CD14-positive monocyte (primary cell): ENCODE data around the gene GAGE13. TPM values are rescaled to one million over a fixed set of nuclear protein-coding genes. Genes with fewer than 3 reads are reported as not detected.

Experiments used
- DNase-seq, 3 donors: peaks; one replicate each; pipeline ENCODE4 v3.0.0-alpha.2; 2011 to 2022
- H2AFZ ChIP-seq: 2 replicates; pipeline ENCODE4 v1.6.0; 2012; ENCODE audit warnings: mild to moderate bottlenecking, low read depth, low read length, inconsistent platforms; ENCODE audit not compliant: insufficient read depth, poor library complexity, severe bottlenecking
- H3K27ac ChIP-seq, 2 donors: 1 replicate in 1 of 2; 2 replicates in 1 of 2; pipeline ENCODE4 v1.5.1; 2012 to 2013; ENCODE audit warnings: low read length in 2 of 2, control low read depth in 1 of 2, inconsistent platforms in 1 of 2, low read depth in 1 of 2, mild to moderate bottlenecking in 1 of 2
- H3K27me3 ChIP-seq, 2 donors: one replicate each; pipeline versions ENCODE4 v1.6.0 to v1.6.1; 2011 to 2013; ENCODE audit warnings: low read length in 2 of 2; ENCODE audit not compliant: control insufficient read depth in 2 of 2, insufficient read depth in 2 of 2
- H3K36me3 ChIP-seq, 2 donors: replicated peaks in 1 of 2; 1 replicate in 1 of 2; 2 replicates in 1 of 2; pipeline versions ENCODE4 v1.5.1 to v1.6.1; 2012 to 2013; ENCODE audit warnings: low read length in 2 of 2, control low read depth in 1 of 2, inconsistent platforms in 1 of 2, mild to moderate bottlenecking in 1 of 2; ENCODE audit not compliant: insufficient read depth in 2 of 2, control insufficient read depth in 1 of 2
- H3K4me1 ChIP-seq, 2 donors: 1 replicate in 1 of 2; 2 replicates in 1 of 2; pipeline versions ENCODE4 v1.5.1 to v1.6.1; 2012 to 2013; ENCODE audit warnings: low read length in 2 of 2, control low read depth in 1 of 2, inconsistent platforms in 1 of 2, mild to moderate bottlenecking in 1 of 2, moderate library complexity in 1 of 2; ENCODE audit not compliant: insufficient read depth in 2 of 2, control insufficient read depth in 1 of 2
- H3K4me2 ChIP-seq: replicated peaks from 2 replicates; pipeline ENCODE3; 2012; ENCODE audit warnings: low read length, moderate library complexity, mild to moderate bottlenecking; ENCODE audit not compliant: poor library complexity, severe bottlenecking; ENCODE audit errors: extremely low read depth
- H3K4me3 ChIP-seq, 3 experiments: fragments of 200-600 bp in 1 of 3; sonication (generic) in 1 of 3; replicated peaks in 1 of 3; 1 replicate in 2 of 3; 2 replicates in 1 of 3; pipeline ENCODE4 v1.5.1; 2011 to 2013; ENCODE audit warnings: low read length in 3 of 3, mild to moderate bottlenecking in 3 of 3, control low read depth in 2 of 3, low read depth in 2 of 3, inconsistent platforms in 1 of 3, moderate library complexity in 1 of 3
- H3K79me2 ChIP-seq: 2 replicates; pipeline ENCODE4 v1.6.0; 2012; ENCODE audit warnings: mild to moderate bottlenecking, control low read depth, inconsistent platforms, low read length, moderate library complexity; ENCODE audit not compliant: insufficient read depth
- H3K9ac ChIP-seq: 2 replicates; pipeline ENCODE4 v1.6.0; 2017; ENCODE audit warnings: low read length, mild to moderate bottlenecking; ENCODE audit not compliant: insufficient read depth, poor library complexity, severe bottlenecking
- H3K9me3 ChIP-seq, 2 donors: replicated peaks in 1 of 2; 1 replicate in 1 of 2; 2 replicates in 1 of 2; pipeline versions ENCODE4 v1.5.1 to v1.6.1; 2012 to 2013; ENCODE audit warnings: low read length in 2 of 2, control low read depth in 1 of 2; ENCODE audit not compliant: control insufficient read depth in 1 of 2, insufficient read depth in 1 of 2
- H4K20me1 ChIP-seq: 2 replicates; pipeline ENCODE4 v1.6.0; 2012; ENCODE audit warnings: mild to moderate bottlenecking, low read length, control low read depth, moderate library complexity; ENCODE audit not compliant: insufficient read depth
- H3K27ac Mint-ChIP-seq, 7 donors: one replicate each; pipeline ENCODE4 v1.8.0; 2020; ENCODE audit warnings: mild to moderate bottlenecking in 7 of 7, mixed read lengths in 7 of 7, moderate library complexity in 6 of 7, inconsistent platforms in 2 of 7
- H3K27me3 Mint-ChIP-seq, 3 donors: one replicate each; pipeline ENCODE4 v1.8.0; 2021 to 2022; ENCODE audit warnings: low read depth in 3 of 3, mild to moderate bottlenecking in 3 of 3, mixed read lengths in 3 of 3, moderate library complexity in 3 of 3, inconsistent platforms in 1 of 3
- H3K36me3 Mint-ChIP-seq, 2 donors: one replicate each; pipeline ENCODE4 v1.8.0; 2020; ENCODE audit warnings: mixed read lengths in 2 of 2, inconsistent platforms in 1 of 2, mild to moderate bottlenecking in 1 of 2
- H3K4me1 Mint-ChIP-seq: one replicate; pipeline ENCODE4 v1.8.0; 2020; ENCODE audit warnings: mild to moderate bottlenecking, mixed read lengths
- H3K4me3 Mint-ChIP-seq, 2 donors: one replicate each; pipeline ENCODE4 v1.8.0; 2020; ENCODE audit warnings: mild to moderate bottlenecking in 2 of 2, mixed read lengths in 2 of 2, moderate library complexity in 1 of 2
- H3K9me3 Mint-ChIP-seq, 7 donors: one replicate each; pipeline ENCODE4 v1.8.0; 2020 to 2022; ENCODE audit warnings: mixed read lengths in 7 of 7, mild to moderate bottlenecking in 6 of 7, moderate library complexity in 6 of 7, inconsistent platforms in 2 of 7
- CTCF ChIP-seq: fragments of 200-600 bp; IDR thresholded peaks from one replicate; pipeline ENCODE4 v1.8.0; 2022; ENCODE audit warnings: antibody characterized with exemption, mild to moderate bottlenecking
- WGBS: methylation state at CpG from one replicate; pipeline ENCODE4 v1.1.5; 2013; ENCODE audit warnings: missing lambda C conversion rate; ENCODE audit not compliant: insufficient coverage; 5-methylcytosine and 5-hydroxymethylcytosine counted together
- intact Hi-C, 2 donors: fragments of 100-400 bp; cut with micrococcal nuclease; formaldehyde crosslinking; loops; one replicate each; pipeline versions ENCODE4 v1.15.0 to v1.15.1; 2023
- polyA plus RNA-seq, 3 donors: library from polyadenylated mRNA; depleted of rRNA in 1 of 3; unstranded in 2 of 3; stranded (reverse) in 1 of 3; fragments of 300-500 nt in 2 of 3; fragments of >200 nt in 1 of 3; fragmentation: Illumina TruSeq in 2 of 3; gene quantifications; 1 replicate in 2 of 3; 2 replicates in 1 of 3; pipeline ENCODE4 v1.2.3, GENCODE V29; 2012 to 2021

The GAGE13 gene
- polyA plus RNA-seq, 3 donors: not detected

GRCh38 chrX:49284212-49284611, 47.2 kb upstream of the GAGE13 start:
- Histone ChIP-seq H3K4me3 (no peak overlapping the region), H3K79me2 (no peaks in the 10 kb centered on the region), H3K9me3 (no peaks in the 10 kb centered on the region), H3K4me1 (no peaks in the 10 kb centered on the region), H3K9ac (no peak overlapping the region), H3K27me3 (no peaks in the 10 kb centered on the region), H2AFZ (no peak overlapping the region), H3K36me3 (no peaks in the 10 kb centered on the region), H3K4me2 (no peak overlapping the region), H4K20me1 (no peaks in the 10 kb centered on the region), H3K27ac (no peak overlapping the region)
- Mint-ChIP-seq H3K27ac (no peak overlapping the region), H3K9me3 (peaks cover 0 to 3% (median 0%) of the 10 kb centered on the region in 7 donors), H3K36me3 (peaks cover 0 to 3% of the 10 kb centered on the region in 2 donors), H3K4me1 (no peaks in the 10 kb centered on the region), H3K4me3 (no peak overlapping the region), H3K27me3 (peaks cover 0 to 5% (median 0%) of the 10 kb centered on the region in 3 donors)
- DNase-seq: no peak
- no CpG with 5 or more reads among the region's 3 CpGs for WGBS
- intact Hi-C loops: loop anchor here in 1 of 2 donors (10.0 kb wide), 1 partner anchor 471 kb away; no protein-coding TSS in a partner anchor
- TF ChIP-seq CTCF: no peak

GRCh38 chrX:49286136-49286535, 45.2 kb upstream of the GAGE13 start:
- H3K79me2 ChIP-seq: no peaks in the 10 kb centered on the region
- no peak for TF ChIP-seq CTCF
- no peaks in the 10 kb centered on the region for H3K36me3 ChIP-seq
- H3K4me3 ChIP-seq: no peak overlapping the region
- no peaks in the 10 kb centered on the region for H3K27me3 ChIP-seq
- intact Hi-C loops: loop anchor here in 1 of 2 donors (10.0 kb wide), 1 partner anchor 469 kb away; no protein-coding TSS in a partner anchor
- Mint-ChIP-seq H3K4me3 (no peak overlapping the region), H3K27ac (no peak overlapping the region), H3K36me3 (peaks cover 0 to 3% of the 10 kb centered on the region in 2 donors), H3K4me1 (no peaks in the 10 kb centered on the region), H3K27me3 (peaks cover 0 to 9% (median 2%) of the 10 kb centered on the region in 3 donors), H3K9me3 (no peaks in the 10 kb centered on the region)
- WGBS: 97% methylated on average over 5 of the region's 18 CpGs
- no peaks in the 10 kb centered on the region for H3K4me1 ChIP-seq
- no peaks in the 10 kb centered on the region for H4K20me1 ChIP-seq
- no peak overlapping the region for H3K4me2 ChIP-seq
- no peaks in the 10 kb centered on the region for H3K9me3 ChIP-seq
- H3K9ac ChIP-seq: no peak overlapping the region
- no peak overlapping the region for H2AFZ ChIP-seq
- no peak for DNase-seq
- no peak overlapping the region for H3K27ac ChIP-seq
